HepG2 (cell line): ENCODE results near the gene NOP56. TPM values are rescaled to one million over a fixed set of nuclear protein-coding genes. Genes with fewer than 3 reads are reported as not detected.

ENCODE experiments used
- ATAC-seq: fragments of 200-7000 bp; cut with Tn5 transposase; 3 replicates; pipeline ENCODE4 v1.9.1; 2020; ENCODE audit warnings: mild to moderate bottlenecking, moderate library complexity
- BruUV-seq: library from RNA; stranded (reverse); fragments of 400-500 nt; replicated peaks from 2 replicates; lab custom pipeline; 2021; lab: Mats Ljungman, UMichigan
- CTCF ChIA-PET: fragments of 300-600 bp; formaldehyde crosslinking; extraction: SDS; loops from one replicate; lab custom pipeline; 2021; ENCODE audit warnings: low total read pairs, inconsistent platforms, low intra/inter-chr PET ratio; lab: Yijun Ruan, JAX
- POLR2A ChIA-PET: fragments of 350-600 bp; sonication (Branson Sonifier 250); formaldehyde crosslinking; loops from one replicate; lab custom pipeline; 2020; ENCODE audit warnings: antibody characterized with exemption, inconsistent platforms; lab: Yijun Ruan, JAX
- DNase-seq: peaks from one replicate; pipeline ENCODE4 v3.0.0-alpha.2; 2015; ENCODE audit warnings: low spot score
- FAIRE-seq: peaks from 3 replicates; lab custom pipeline; 2011; peaks lifted over from hg19 to GRCh38; lab: Jason Lieb, UNC
- H2AFZ ChIP-seq: one replicate; pipeline ENCODE4 v1.6.1; 2011; ENCODE audit warnings: low read length, inconsistent platforms
- H3K27ac ChIP-seq: fragments of 300-600 bp; 3 replicates; pipeline ENCODE4 v1.8.0; 2011; ENCODE audit warnings: mixed run types, mild to moderate bottlenecking, mixed read lengths, low read length, inconsistent platforms; ENCODE audit not compliant: insufficient read depth; ENCODE audit errors: extremely low read length
- H3K27me3 ChIP-seq, 2 experiments: fragments of 200-600 bp in 1 of 2; 2 replicates in 1 of 2; 3 replicates in 1 of 2; pipeline versions ENCODE4 v1.6.0 to v1.8.0; 2011; ENCODE audit warnings: low read length in 2 of 2, mild to moderate bottlenecking in 2 of 2, moderate library complexity in 2 of 2, inconsistent platforms in 1 of 2; ENCODE audit not compliant: insufficient read depth in 2 of 2, control insufficient read depth in 1 of 2
- H3K36me3 ChIP-seq, 2 experiments: fragments of 200-600 bp in 1 of 2; replicated peaks in 1 of 2; 2 replicates in 1 of 2; 3 replicates in 1 of 2; pipeline versions ENCODE4 v1.5.1 to v1.8.0; 2011; ENCODE audit warnings: low read length in 2 of 2, inconsistent platforms in 1 of 2; ENCODE audit not compliant: insufficient read depth in 2 of 2, control insufficient read depth in 1 of 2
- H3K4me1 ChIP-seq: 2 replicates; pipeline ENCODE4 v1.5.1; 2012; ENCODE audit warnings: low read length, inconsistent platforms; ENCODE audit not compliant: insufficient read depth
- H3K4me2 ChIP-seq: 2 replicates; pipeline ENCODE4 v1.6.0; 2011; ENCODE audit warnings: low read depth, low read length, inconsistent platforms
- H3K4me3 ChIP-seq, 3 experiments: fragments of 200-600 bp in 1 of 3; sonication (generic), shearing (Covaris generic) in 1 of 3; replicated peaks in 1 of 3; 2 replicates each; pipeline ENCODE4 v1.5.1; 2011 to 2016; ENCODE audit warnings: low read length in 3 of 3, inconsistent platforms in 2 of 3, low read depth in 2 of 3, mild to moderate bottlenecking in 2 of 3, control low read depth in 1 of 3, mixed read lengths in 1 of 3; ENCODE audit not compliant: insufficient read depth in 1 of 3
- H3K79me2 ChIP-seq: one replicate; pipeline ENCODE4 v1.6.1; 2011; ENCODE audit warnings: low read length, inconsistent platforms; ENCODE audit not compliant: insufficient read depth
- H3K9ac ChIP-seq: 2 replicates; pipeline ENCODE4 v1.6.0; 2011; ENCODE audit warnings: mild to moderate bottlenecking, low read depth, low read length, inconsistent platforms; ENCODE audit not compliant: insufficient read depth
- H3K9me3 ChIP-seq: 2 replicates; pipeline ENCODE4 v1.5.1; 2012; ENCODE audit warnings: mild to moderate bottlenecking, low read length
- H4K20me1 ChIP-seq: 2 replicates; pipeline ENCODE4 v1.6.0; 2011; ENCODE audit warnings: inconsistent platforms, mild to moderate bottlenecking, low read length, moderate library complexity; ENCODE audit not compliant: insufficient read depth
- GABPB1 ChIP-seq: IDR thresholded peaks from 2 replicates; pipeline ENCODE4 v1.6.1; 2016; ENCODE audit warnings: mild to moderate bottlenecking, missing genetic modification reagents, moderate library complexity, missing compliant biosample characterization
- JUN ChIP-seq: sonication (generic); formaldehyde crosslinking; IDR thresholded peaks from 2 replicates; pipeline ENCODE4 v1.4.0; 2020; ENCODE audit warnings: mild to moderate bottlenecking, missing genetic modification reagents
- NFRKB ChIP-seq: fragments of 450-650 bp; IDR thresholded peaks from 2 replicates; pipeline ENCODE4 v1.6.1; 2017
- SMARCE1 ChIP-seq: fragments of 450-650 bp; IDR thresholded peaks from 2 replicates; pipeline ENCODE4 v1.6.1; 2017; ENCODE audit warnings: borderline replicate concordance
- TEAD3 ChIP-seq: optimal IDR thresholded peaks from 2 replicates; pipeline ENCODE3; 2016; ENCODE audit warnings: borderline replicate concordance
- ZC3H4 ChIP-seq: sonication (generic); formaldehyde crosslinking; IDR thresholded peaks from 2 replicates; pipeline ENCODE4 v1.4.0; 2020; ENCODE audit warnings: missing genetic modification reagents, borderline replicate concordance
- ZFX ChIP-seq: sonication (generic); formaldehyde crosslinking; IDR thresholded peaks from 2 replicates; pipeline ENCODE4 v1.4.0; 2020; ENCODE audit warnings: mild to moderate bottlenecking, low read depth, missing genetic modification reagents, moderate library complexity
- ZNF547 ChIP-seq: sonication (generic); formaldehyde crosslinking; IDR thresholded peaks from 2 replicates; pipeline ENCODE4 v1.5.1; 2020; ENCODE audit warnings: mild to moderate bottlenecking, missing genetic modification reagents
- ZNF589 ChIP-seq: sonication (generic); formaldehyde crosslinking; conservative IDR thresholded peaks from 2 replicates; pipeline ENCODE4 v1.8.0; 2022; ENCODE audit warnings: mild to moderate bottlenecking, moderate library complexity, missing genetic modification reagents
- WGBS: methylation state at CpG from one replicate; pipeline ENCODE4 v1.1.6; 2017; ENCODE audit warnings: low lambda C conversion rate; 5-methylcytosine and 5-hydroxymethylcytosine counted together
- in situ Hi-C: cut with HindIII; loops from 2 replicates; pipeline ENCODE4 v1.10.0; 2017; ENCODE audit warnings: low pct_unique_long_range_greater_than_20kb; ENCODE audit not compliant: extremely low pct_ligation_motif_present
- intact Hi-C: fragments of 100-400 bp; cut with micrococcal nuclease; formaldehyde crosslinking; loops from one replicate; pipeline ENCODE4 v1.10.0; 2022; ENCODE audit not compliant: unreplicated experiment
- polyA plus RNA-seq, 8 experiments: library from polyadenylated mRNA; depleted of rRNA in 3 of 8; stranded (reverse) in 7 of 8; unstranded in 1 of 8; fragments of >200 nt; fragmentation: Illumina TruSeq in 4 of 8; extraction: Trizol in 4 of 8; gene quantifications; 2 replicates each; pipeline versions ENCODE4 v1.2.1 to v1.2.3, GENCODE V29; 2011 to 2016; ENCODE audit warnings: low read depth in 4 of 8, missing spikeins in 1 of 8, mixed read lengths in 1 of 8; ENCODE audit not compliant: insufficient read depth in 1 of 8
- total RNA-seq, 5 experiments: library from RNA; depleted of rRNA; stranded (reverse); fragments of >200 nt; fragmentation: Illumina TruSeq; extraction: Trizol; gene quantifications; 2 replicates each; pipeline ENCODE4 v1.2.3, GENCODE V29; 2016; ENCODE audit warnings: low read depth in 1 of 5
- TF ChIP-seq, protein P1 (sequence below): sonication (generic); formaldehyde crosslinking; IDR thresholded peaks from 2 replicates; pipeline ENCODE4 v1.8.0; 2022; ENCODE audit warnings: low read depth, missing genetic modification reagents
- TF ChIP-seq, protein P2 (sequence below): sonication (generic); formaldehyde crosslinking; conservative IDR thresholded peaks from 2 replicates; pipeline ENCODE4 v1.5.0; 2020; ENCODE audit warnings: missing genetic modification reagents

NOP56 gene
- total and polyA plus RNA-seq, 2 of the 13 experiments (the other 11 are each of a cell fraction or from before 2014, with no cell fraction given), result 369 to 1,116 TPM

DNA sequence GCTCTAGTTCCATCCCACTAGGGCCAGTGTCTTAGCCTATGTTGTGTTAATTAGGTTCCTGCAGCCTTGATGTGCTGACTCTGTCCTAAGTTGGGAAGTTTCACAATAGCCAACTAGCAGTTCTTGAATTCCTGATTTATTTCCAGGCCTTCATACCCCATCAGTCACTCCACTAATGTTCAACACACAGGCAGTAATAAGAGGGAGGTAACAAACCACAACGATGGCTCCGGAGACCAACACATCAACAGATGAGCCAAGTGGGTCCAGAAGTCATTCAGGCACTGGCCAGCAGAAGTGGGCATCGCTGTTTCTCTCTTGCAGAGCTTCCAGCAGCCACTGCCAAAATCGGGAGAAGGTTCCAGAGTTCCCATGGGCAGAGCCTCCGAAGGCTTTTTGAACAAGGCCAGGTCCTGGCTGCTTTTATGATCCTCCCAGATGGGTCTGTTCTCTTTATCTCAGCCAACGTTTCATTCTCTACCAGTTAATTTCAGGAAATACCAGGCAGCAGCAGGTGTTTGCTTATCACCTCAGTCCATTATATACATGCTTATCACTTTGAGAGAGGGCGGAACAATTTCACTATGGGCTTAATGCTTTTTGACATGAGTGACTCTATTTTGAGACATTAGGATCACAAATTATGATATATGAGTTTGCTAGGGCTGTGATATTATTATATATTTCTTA lies 48.5 kb upstream of the NOP56 start (continued):
- TF ChIP-seq, protein P1, sequence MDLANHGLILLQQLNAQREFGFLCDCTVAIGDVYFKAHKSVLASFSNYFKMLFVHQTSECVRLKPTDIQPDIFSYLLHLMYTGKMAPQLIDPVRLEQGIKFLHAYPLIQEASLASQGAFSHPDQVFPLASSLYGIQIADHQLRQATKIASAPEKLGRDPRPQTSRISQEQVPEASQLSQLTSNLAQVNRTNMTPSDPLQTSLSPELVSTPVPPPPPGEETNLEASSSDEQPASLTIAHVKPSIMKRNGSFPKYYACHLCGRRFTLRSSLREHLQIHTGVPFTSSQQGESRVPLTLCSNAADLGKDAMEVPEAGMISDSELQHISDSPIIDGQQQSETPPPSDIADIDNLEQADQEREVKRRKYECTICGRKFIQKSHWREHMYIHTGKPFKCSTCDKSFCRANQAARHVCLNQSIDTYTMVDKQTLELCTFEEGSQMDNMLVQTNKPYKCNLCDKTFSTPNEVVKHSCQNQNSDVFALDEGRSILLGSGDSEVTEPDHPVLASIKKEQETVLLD, result no peak
- TF ChIP-seq, protein P2, sequence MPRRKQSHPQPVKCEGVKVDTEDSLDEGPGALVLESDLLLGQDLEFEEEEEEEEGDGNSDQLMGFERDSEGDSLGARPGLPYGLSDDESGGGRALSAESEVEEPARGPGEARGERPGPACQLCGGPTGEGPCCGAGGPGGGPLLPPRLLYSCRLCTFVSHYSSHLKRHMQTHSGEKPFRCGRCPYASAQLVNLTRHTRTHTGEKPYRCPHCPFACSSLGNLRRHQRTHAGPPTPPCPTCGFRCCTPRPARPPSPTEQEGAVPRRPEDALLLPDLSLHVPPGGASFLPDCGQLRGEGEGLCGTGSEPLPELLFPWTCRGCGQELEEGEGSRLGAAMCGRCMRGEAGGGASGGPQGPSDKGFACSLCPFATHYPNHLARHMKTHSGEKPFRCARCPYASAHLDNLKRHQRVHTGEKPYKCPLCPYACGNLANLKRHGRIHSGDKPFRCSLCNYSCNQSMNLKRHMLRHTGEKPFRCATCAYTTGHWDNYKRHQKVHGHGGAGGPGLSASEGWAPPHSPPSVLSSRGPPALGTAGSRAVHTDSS (CRISPR knock-in tag), result no peak
- no peak for TF ChIP-seq TEAD3
- no peak for TF ChIP-seq ZNF589
- no peak for TF ChIP-seq ZNF547
- TF ChIP-seq ZC3H4 (CRISPR knock-in tag), result no peak
- no peak for TF ChIP-seq SMARCE1
- no peak for TF ChIP-seq NFRKB
- no peak for TF ChIP-seq GABPB1 (CRISPR knock-in tag)
- TF ChIP-seq, all 625 proteins: peak for 0

- H3K36me3 ChIP-seq, result no peaks in the 10 kb centered on the region
- BruUV-seq, result no TSS peak
- ChIA-PET CTCF (no interaction called here), POLR2A (no interaction called here)
- no peaks in the 10 kb centered on the region for H4K20me1 ChIP-seq
- 5% methylated on average over 3 of the region's 3 CpGs for WGBS
- H3K9ac ChIP-seq, result no peak overlapping the region
- no peaks in the 10 kb centered on the region for H3K4me1 ChIP-seq
- no peak overlapping the region for H2AFZ ChIP-seq
- no peak overlapping the region for H3K27ac ChIP-seq
- FAIRE-seq (no peak), DNase-seq (no peak), ATAC-seq (no peak)
- in situ Hi-C loops, result no loop called here
- no peak for TF ChIP-seq JUN
- no peak for TF ChIP-seq ZFX (CRISPR knock-in tag)
- no peaks in the 10 kb centered on the region for H3K79me2 ChIP-seq
- H3K9me3 ChIP-seq, result peaks cover 25% of the 10 kb centered on the region
- intact Hi-C loops, result no loop called here
- H3K27me3 ChIP-seq, result no peaks in the 10 kb centered on the region; a peak in 1 of 5 replicates
- no peak overlapping the region for H3K4me2 ChIP-seq
- no peak overlapping the region for H3K4me3 ChIP-seq
These were observed 48.0 kb upstream of the NOP56 start for GRCh38 chr20:2604506-2604835.
